Skeletal muscle tissue (tissue), 4 donors: Measurements from ENCODE around the gene ODAM. TPM values are rescaled to one million over a fixed set of nuclear protein-coding genes. Genes with fewer than 3 reads are reported as not detected.

ENCODE experiments used
- H3K27ac ChIP-seq: one replicate; pipeline ENCODE4 v1.7.0; 2013; ENCODE audit warnings: mild to moderate bottlenecking, low read depth, low read length, inconsistent platforms
- H3K27me3 ChIP-seq, 3 donors: one replicate each; pipeline ENCODE4 v1.7.0; 2013; ENCODE audit warnings: low read length in 3 of 3; ENCODE audit not compliant: control insufficient read depth in 3 of 3, insufficient read depth in 3 of 3
- H3K36me3 ChIP-seq, 3 donors: one replicate each; pipeline ENCODE4 v1.7.0; 2013; ENCODE audit warnings: low read length in 3 of 3; ENCODE audit not compliant: control insufficient read depth in 3 of 3, insufficient read depth in 3 of 3
- H3K4me1 ChIP-seq, 3 donors: one replicate each; pipeline ENCODE4 v1.7.0; 2013; ENCODE audit warnings: low read length in 3 of 3, mild to moderate bottlenecking in 3 of 3; ENCODE audit not compliant: control insufficient read depth in 3 of 3, insufficient read depth in 3 of 3
- H3K4me3 ChIP-seq, 3 donors: one replicate each; pipeline ENCODE4 v1.7.0; 2013; ENCODE audit warnings: low read length in 3 of 3
- H3K9ac ChIP-seq, 3 donors: one replicate each; pipeline ENCODE4 v1.7.0; 2013; ENCODE audit warnings: low read length in 3 of 3, mild to moderate bottlenecking in 3 of 3, moderate library complexity in 2 of 3, low read depth in 1 of 3
- H3K9me3 ChIP-seq, 3 donors: one replicate each; pipeline ENCODE4 v1.7.0; 2013; ENCODE audit warnings: low read length in 3 of 3; ENCODE audit not compliant: control insufficient read depth in 3 of 3
- total RNA-seq: library from RNA; depleted of rRNA; stranded (reverse); fragments of >200 nt; gene quantifications from one replicate; pipeline ENCODE4 v1.2.3, GENCODE V29; 2014
- donor health status: Osteomylitis.

Gene ODAM, protein sequence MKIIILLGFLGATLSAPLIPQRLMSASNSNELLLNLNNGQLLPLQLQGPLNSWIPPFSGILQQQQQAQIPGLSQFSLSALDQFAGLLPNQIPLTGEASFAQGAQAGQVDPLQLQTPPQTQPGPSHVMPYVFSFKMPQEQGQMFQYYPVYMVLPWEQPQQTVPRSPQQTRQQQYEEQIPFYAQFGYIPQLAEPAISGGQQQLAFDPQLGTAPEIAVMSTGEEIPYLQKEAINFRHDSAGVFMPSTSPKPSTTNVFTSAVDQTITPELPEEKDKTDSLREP
- total RNA-seq, result not detected

DNA sequence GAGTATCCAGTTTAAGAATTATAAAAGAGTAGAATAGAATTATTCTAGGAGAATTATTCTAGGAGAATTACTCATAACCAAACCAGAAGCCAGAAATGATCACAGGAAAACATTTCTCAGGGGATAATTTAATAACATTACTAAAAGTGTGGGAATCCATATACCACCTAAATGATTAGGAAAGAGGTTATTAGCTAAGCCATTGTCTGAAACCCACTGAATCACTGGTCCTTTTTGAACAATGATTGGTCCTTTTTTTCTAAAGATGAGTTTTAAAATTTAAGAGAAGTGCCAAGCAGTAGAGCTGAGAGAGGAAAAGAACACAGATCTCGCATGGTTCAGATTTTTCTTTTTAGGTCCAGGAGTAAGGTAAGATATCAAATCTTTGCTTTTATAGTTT, at the start of gene ODAM:
TSS of gene ODAM (plus strand) at position 301 of the 400 bp plus-strand sequence. CDS start 819 bp downstream, outside the sequence.
- Histone ChIP-seq H3K9ac (no peak within 1 kb of the TSS), H3K9me3 (no peaks in the 10 kb centered on the region)

DNA sequence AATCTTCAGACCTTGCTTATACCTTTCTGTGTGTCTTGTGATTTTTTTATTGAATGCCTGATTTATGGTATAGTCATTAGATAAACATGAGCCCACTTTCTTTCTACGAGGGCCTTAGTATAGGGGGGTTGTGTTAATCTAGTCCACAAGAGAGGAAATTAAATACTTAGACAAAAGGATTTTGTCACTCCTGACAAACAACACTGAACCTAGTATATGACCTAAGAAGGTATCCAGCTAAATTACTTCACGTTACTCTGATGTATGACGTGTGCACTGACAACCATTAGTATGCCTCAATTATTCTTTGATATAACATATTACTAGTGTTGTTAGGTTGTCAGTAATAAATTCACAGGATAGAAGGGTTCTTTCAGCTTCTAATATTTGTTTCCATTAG, 44.3 kb upstream of the ODAM start:
- no peaks in the 10 kb centered on the region for H3K27me3 ChIP-seq
- H3K4me1 ChIP-seq, result no peaks in the 10 kb centered on the region
- H3K4me3 ChIP-seq, result no peak overlapping the region
- H3K9me3 ChIP-seq, result no peaks in the 10 kb centered on the region
- no peaks in the 10 kb centered on the region for H3K36me3 ChIP-seq
- no peak overlapping the region for H3K9ac ChIP-seq
- H3K27ac ChIP-seq, result no peak overlapping the region

More for the DNA sequence above, at the start of gene ODAM:
- Histone ChIP-seq H3K4me3 (no peak within 1 kb of the TSS), H3K4me1 (no peaks in the 10 kb centered on the region), H3K27ac (no peak within 1 kb of the TSS), H3K27me3 (no peaks in the 10 kb centered on the region), H3K36me3 (no peaks in the 10 kb centered on the region)

DNA sequence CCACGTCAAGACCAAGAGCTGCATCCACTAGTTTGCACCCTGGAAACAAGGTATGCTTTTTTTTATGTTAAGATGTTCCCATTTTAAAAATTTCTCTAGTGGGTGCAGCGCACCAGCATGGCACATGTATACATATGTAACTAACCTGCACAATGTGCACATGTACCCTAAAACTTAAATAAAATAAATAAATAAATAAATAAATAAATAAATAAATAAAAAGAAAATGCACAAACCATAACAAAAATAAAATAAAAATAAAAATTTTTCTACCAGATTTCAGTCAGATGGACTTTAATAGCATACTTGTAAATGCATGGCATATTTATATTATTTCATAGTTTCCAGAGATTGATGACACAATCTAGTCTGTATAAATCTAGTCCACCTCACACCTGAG, 43.4 kb upstream of the ODAM start:
- no peak overlapping the region for H3K4me3 ChIP-seq
- H3K9ac ChIP-seq, result no peak overlapping the region
- H3K27ac ChIP-seq, result no peak overlapping the region
- no peaks in the 10 kb centered on the region for H3K4me1 ChIP-seq
- H3K9me3 ChIP-seq, result no peaks in the 10 kb centered on the region
- H3K36me3 ChIP-seq, result no peaks in the 10 kb centered on the region
- H3K27me3 ChIP-seq, result no peaks in the 10 kb centered on the region

GRCh38 chr4:70153937-70154336, 41.6 kb upstream of the ODAM start, which contains the start of gene PRR27:
Gene PRR27, plus strand, starts transcription at chr4:70154237. Its CDS starts 139 bp downstream, at chr4:70154376.
- H3K27me3 ChIP-seq, result no peaks in the 10 kb centered on the region
- no peak within 1 kb of the TSS for H3K9ac ChIP-seq
- H3K36me3 ChIP-seq, result no peaks in the 10 kb centered on the region
- H3K9me3 ChIP-seq, result no peaks in the 10 kb centered on the region
- H3K27ac ChIP-seq, result no peak within 1 kb of the TSS
- H3K4me1 ChIP-seq, result no peaks in the 10 kb centered on the region
- no peak within 1 kb of the TSS for H3K4me3 ChIP-seq

DNA sequence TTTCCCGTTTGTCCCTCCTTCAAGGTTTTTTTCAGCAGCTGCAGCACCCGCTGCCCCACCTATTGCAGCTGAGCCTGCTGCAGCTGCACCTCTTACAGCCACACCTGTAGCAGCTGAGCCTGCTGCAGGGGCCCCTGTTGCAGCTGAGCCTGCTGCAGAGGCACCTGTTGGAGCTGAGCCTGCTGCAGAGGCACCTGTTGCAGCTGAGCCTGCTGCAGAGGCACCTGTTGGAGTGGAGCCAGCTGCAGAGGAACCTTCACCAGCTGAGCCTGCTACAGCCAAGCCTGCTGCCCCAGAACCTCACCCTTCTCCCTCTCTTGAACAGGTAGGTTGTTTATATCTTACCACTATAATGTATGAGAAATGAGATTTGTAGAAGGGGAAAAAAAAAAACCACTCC, 36.9 kb upstream of the ODAM start:
- Histone ChIP-seq H3K27ac (no peak overlapping the region), H3K9ac (no peak overlapping the region), H3K4me1 (no peaks in the 10 kb centered on the region), H3K27me3 (no peaks in the 10 kb centered on the region), H3K36me3 (no peaks in the 10 kb centered on the region), H3K4me3 (no peak overlapping the region), H3K9me3 (no peaks in the 10 kb centered on the region)

- Histone ChIP-seq H3K9ac (no peak overlapping the region), H3K27me3 (no peaks in the 10 kb centered on the region), H3K36me3 (no peaks in the 10 kb centered on the region)
These were observed 18.4 kb upstream of the ODAM start for GRCh38 chr4:70177090-70177489.

GRCh38 chr4:70178075-70178660, 17.4 kb upstream of the ODAM start:
- Histone ChIP-seq H3K9ac (no peak overlapping the region), H3K36me3 (no peaks in the 10 kb centered on the region), H3K27me3 (no peaks in the 10 kb centered on the region), H3K4me3 (no peak overlapping the region), H3K27ac (no peak overlapping the region), H3K9me3 (no peaks in the 10 kb centered on the region), H3K4me1 (no peaks in the 10 kb centered on the region)

More at GRCh38 chr4:70177090-70177489, 18.4 kb upstream of the ODAM start:
- H3K4me3 ChIP-seq, result no peak overlapping the region
- H3K9me3 ChIP-seq, result no peaks in the 10 kb centered on the region
- no peaks in the 10 kb centered on the region for H3K4me1 ChIP-seq
- no peak overlapping the region for H3K27ac ChIP-seq

DNA sequence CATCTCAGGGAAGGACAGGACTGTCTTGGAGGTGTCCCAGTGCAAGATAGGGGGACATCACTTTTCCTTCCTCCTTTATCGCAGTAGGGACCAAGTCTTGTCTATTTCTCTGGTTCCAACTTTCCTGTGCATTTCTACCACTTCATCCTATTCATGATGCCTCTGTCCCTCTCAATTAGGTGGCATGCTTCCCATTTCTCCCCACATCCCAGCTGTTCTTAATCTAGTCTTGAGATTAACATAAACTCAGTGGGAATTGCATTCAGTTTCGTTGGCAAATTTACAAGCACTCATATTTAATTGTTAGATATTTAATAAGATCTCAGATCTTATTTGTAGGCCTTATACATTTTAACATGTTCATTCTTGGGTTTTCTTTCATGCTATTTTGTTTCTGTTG, 15.7 kb upstream of the ODAM start:
- Histone ChIP-seq H3K9me3 (no peaks in the 10 kb centered on the region), H3K27ac (no peak overlapping the region), H3K27me3 (no peaks in the 10 kb centered on the region), H3K36me3 (no peaks in the 10 kb centered on the region), H3K4me1 (no peaks in the 10 kb centered on the region), H3K9ac (no peak overlapping the region), H3K4me3 (no peak overlapping the region)

DNA sequence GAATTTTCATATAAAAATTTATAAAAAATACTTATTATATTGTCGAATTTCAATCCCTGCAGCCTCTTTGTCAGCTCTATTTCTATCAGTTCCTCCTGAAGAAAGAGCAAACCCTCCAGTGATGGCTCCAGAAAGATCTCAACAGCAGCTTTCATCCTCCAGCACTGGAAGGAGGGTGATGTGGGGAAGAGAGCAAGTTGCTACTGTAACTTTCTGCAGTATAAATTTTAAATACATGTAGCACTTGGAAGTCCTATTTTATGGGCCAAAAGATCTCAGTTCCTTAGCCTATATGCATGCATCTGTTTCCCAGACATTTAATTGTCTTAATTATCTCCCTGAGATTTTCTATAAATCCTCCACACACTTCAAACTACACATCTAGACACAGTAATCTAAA, 13.7 kb upstream of the ODAM start:
- no peak overlapping the region for H3K9ac ChIP-seq
- H3K4me3 ChIP-seq, result no peak overlapping the region
- no peak overlapping the region for H3K27ac ChIP-seq
- no peaks in the 10 kb centered on the region for H3K9me3 ChIP-seq
- H3K4me1 ChIP-seq, result no peaks in the 10 kb centered on the region
- H3K36me3 ChIP-seq, result no peaks in the 10 kb centered on the region
- no peaks in the 10 kb centered on the region for H3K27me3 ChIP-seq

GRCh38 chr4:70182517-70183167, 12.9 kb upstream of the ODAM start:
- Histone ChIP-seq H3K27ac (no peak overlapping the region), H3K36me3 (no peaks in the 10 kb centered on the region), H3K4me1 (no peaks in the 10 kb centered on the region), H3K27me3 (no peaks in the 10 kb centered on the region), H3K9me3 (no peaks in the 10 kb centered on the region), H3K9ac (no peak overlapping the region), H3K4me3 (no peak overlapping the region)
